A549 (cell line): ENCODE measurements around the gene MAP3K5.

Experiments
- CEBPB ChIP-seq, 2 experiments: fragments of >200 bp in 1 of 2; sonication (Bioruptor Twin) in 1 of 2; formaldehyde crosslinking in 1 of 2; IDR thresholded peaks; 2 replicates each; pipeline ENCODE4 v1.6.1; 2012 to 2016
- EP300 ChIP-seq, 2 experiments: fragments of >200 bp; sonication (Bioruptor Twin); formaldehyde crosslinking; IDR thresholded peaks; 2 replicates in 1 of 2; 3 replicates in 1 of 2; pipeline ENCODE4 v1.6.1; 2016 to 2017
- HMGXB4 ChIP-seq: fragments of 250-450 bp; sonication (Bioruptor Pico); IDR thresholded peaks from 2 replicates; pipeline ENCODE4 v1.5.0; 2021; ENCODE audit warnings: mild to moderate bottlenecking, moderate library complexity, borderline replicate concordance
- MAFK ChIP-seq: fragments of 450-650 bp; IDR thresholded peaks from 2 replicates; pipeline ENCODE4 v1.6.1; 2014; ENCODE audit not compliant: partially characterized antibody
- NFE2L2 ChIP-seq: fragments of 150-350 bp; conservative IDR thresholded peaks from 2 replicates; pipeline ENCODE4 v1.6.1; 2014; ENCODE audit warnings: low read length
- PHF8 ChIP-seq: fragments of 200-600 bp; sonication (generic); IDR thresholded peaks from 2 replicates; pipeline ENCODE4 v1.6.1; 2016; ENCODE audit warnings: low read depth, mild to moderate bottlenecking, antibody characterized with exemption, moderate library complexity, borderline replicate concordance
- POLR2A ChIP-seq: IDR thresholded peaks from 2 replicates; pipeline ENCODE4 v1.6.1; 2012; ENCODE audit warnings: mild to moderate bottlenecking, low read length
- REST ChIP-seq: fragments of 200-600 bp; sonication (generic); IDR thresholded peaks from 2 replicates; pipeline ENCODE4 v1.6.1; 2016; ENCODE audit warnings: antibody characterized with exemption, mild to moderate bottlenecking, moderate library complexity
- SMC3 ChIP-seq: fragments of >200 bp; sonication (Bioruptor Twin); formaldehyde crosslinking; IDR thresholded peaks from 3 replicates; pipeline ENCODE4 v1.6.1; 2018; ENCODE audit warnings: inconsistent platforms
- USF2 ChIP-seq: fragments of 450-650 bp; IDR thresholded peaks from 2 replicates; pipeline ENCODE4 v1.6.1; 2014; ENCODE audit warnings: antibody characterized with exemption
- ZNF302 ChIP-seq: fragments of 250-450 bp; sonication (Bioruptor Pico); IDR thresholded peaks from 2 replicates; pipeline ENCODE4 v1.9.0; 2021; ENCODE audit warnings: inconsistent platforms, mild to moderate bottlenecking, moderate library complexity
- TF ChIP-seq, protein P1 (sequence below): fragments of >200 bp; sonication (Bioruptor Twin); formaldehyde crosslinking; IDR thresholded peaks from 3 replicates; pipeline ENCODE4 v1.5.1; 2016

GRCh38 chr6:136728033-136728939 lies 64.0 kb downstream of the MAP3K5 start:
- TF ChIP-seq, protein P1, sequence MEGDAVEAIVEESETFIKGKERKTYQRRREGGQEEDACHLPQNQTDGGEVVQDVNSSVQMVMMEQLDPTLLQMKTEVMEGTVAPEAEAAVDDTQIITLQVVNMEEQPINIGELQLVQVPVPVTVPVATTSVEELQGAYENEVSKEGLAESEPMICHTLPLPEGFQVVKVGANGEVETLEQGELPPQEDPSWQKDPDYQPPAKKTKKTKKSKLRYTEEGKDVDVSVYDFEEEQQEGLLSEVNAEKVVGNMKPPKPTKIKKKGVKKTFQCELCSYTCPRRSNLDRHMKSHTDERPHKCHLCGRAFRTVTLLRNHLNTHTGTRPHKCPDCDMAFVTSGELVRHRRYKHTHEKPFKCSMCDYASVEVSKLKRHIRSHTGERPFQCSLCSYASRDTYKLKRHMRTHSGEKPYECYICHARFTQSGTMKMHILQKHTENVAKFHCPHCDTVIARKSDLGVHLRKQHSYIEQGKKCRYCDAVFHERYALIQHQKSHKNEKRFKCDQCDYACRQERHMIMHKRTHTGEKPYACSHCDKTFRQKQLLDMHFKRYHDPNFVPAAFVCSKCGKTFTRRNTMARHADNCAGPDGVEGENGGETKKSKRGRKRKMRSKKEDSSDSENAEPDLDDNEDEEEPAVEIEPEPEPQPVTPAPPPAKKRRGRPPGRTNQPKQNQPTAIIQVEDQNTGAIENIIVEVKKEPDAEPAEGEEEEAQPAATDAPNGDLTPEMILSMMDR = no peak
- TF ChIP-seq USF2 (no peak), MAFK (no peak), HMGXB4 (CRISPR knock-in tag) (no peak), POLR2A (no peak), SMC3 (no peak), REST (no peak), ZNF302 (CRISPR knock-in tag) (no peak), NFE2L2 (no peak), EP300 (IDR thresholded peaks at IDR 0.05) (no peak), PHF8 (no peak), CEBPB (IDR thresholded peaks at IDR 0.05) (no peak)
